Right lobe of liver (tissue), 6 donors: ENCODE results near the gene CLDN19. TPM values are rescaled to one million over a fixed set of nuclear protein-coding genes. Genes with fewer than 3 reads are reported as not detected.
"Not testable (repeated sequence)": the region's sequence is repeated elsewhere in the genome, so short reads cannot be mapped to it uniquely, and the experiment has no call there.

Source experiments
- ATAC-seq, 4 donors: fragments of 200-7000 bp; cut with Tn5 transposase; one replicate each; pipeline ENCODE4 v1.9.1; 2020; ENCODE audit warnings: mild to moderate bottlenecking in 4 of 4, moderate library complexity in 4 of 4
- DNase-seq, 3 donors: peaks; one replicate each; pipeline ENCODE4 v3.0.0-alpha.2; 2020
- H3K27ac ChIP-seq, 3 donors: fragments of 200-600 bp; one replicate each; pipeline ENCODE4 v1.8.0; 2022
- H3K27me3 ChIP-seq, 2 donors: fragments of 200-600 bp; one replicate each; pipeline ENCODE4 v1.8.0; 2022
- H3K36me3 ChIP-seq, 4 donors: fragments of 200-600 bp; sonication (generic) in 1 of 4; one replicate each; pipeline versions ENCODE4 v1.5.1 to v1.8.0; 2017 to 2022; ENCODE audit warnings: control low read depth in 1 of 4
- H3K4me1 ChIP-seq, 4 donors: fragments of 200-600 bp; sonication (generic) in 1 of 4; one replicate each; pipeline versions ENCODE4 v1.5.1 to v1.8.0; 2017 to 2022; ENCODE audit warnings: control low read depth in 1 of 4
- H3K4me3 ChIP-seq, 3 donors: fragments of 200-600 bp; one replicate each; pipeline ENCODE4 v1.8.0; 2022
- H3K9me3 ChIP-seq, 4 donors: fragments of 200-600 bp; sonication (generic) in 1 of 4; one replicate each; pipeline versions ENCODE4 v1.5.1 to v1.8.0; 2017 to 2022; ENCODE audit warnings: control low read depth in 1 of 4
- CTCF ChIP-seq, 4 donors: fragments of 200-600 bp in 3 of 4; fragments of 450-650 bp in 1 of 4; IDR thresholded peaks; one replicate each; pipeline versions ENCODE4 v1.5.1 to v1.8.0; 2016 to 2022; ENCODE audit warnings: antibody characterized with exemption in 4 of 4, mild to moderate bottlenecking in 2 of 4
- POLR2A ChIP-seq: fragments of 450-650 bp; IDR thresholded peaks from one replicate; pipeline ENCODE4 v1.6.1; 2017; ENCODE audit warnings: antibody characterized with exemption, mild to moderate bottlenecking
- WGBS: methylation state at CpG from one replicate; pipeline ENCODE4 v1.1.6; 2018; ENCODE audit warnings: low coverage, low lambda C conversion rate; ENCODE audit not compliant: insufficient coverage; ENCODE audit errors: missing lambda C conversion rate; 5-methylcytosine and 5-hydroxymethylcytosine counted together
- intact Hi-C, 2 donors: fragments of 100-400 bp; cut with DNase I; formaldehyde crosslinking; loops; one replicate each; pipeline versions ENCODE4 v1.11.2 to v1.14.1; 2022
- total RNA-seq, 6 experiments: library from RNA; depleted of rRNA in 2 of 6; stranded (reverse); fragments of >200 nt in 2 of 6; fragmentation: NEBNext Ultra II Directional in 3 of 6; extraction: Animal tissue kit (Norgen Biotek cat#: 25700) in 3 of 6; gene quantifications; one replicate each; pipeline versions ENCODE4 v1.1.0 to v1.2.4, GENCODE V29; 2016 to 2023
- donor health status: DM: no; HTN: yes; CAD: no.
- donor health status: DM: no; HTN: no; CAD: no.
- donor health status: DM: no; HTN: no; CAD: no.
- donor health status: DM: no; HTN: yes; CAD: no.
- donor health status: DM: no; HTN: yes; CAD: no.

The CLDN19 gene
- total RNA-seq, 6 experiments from 2014 or later, result 1.0 TPM; not detected in 5

DNA sequence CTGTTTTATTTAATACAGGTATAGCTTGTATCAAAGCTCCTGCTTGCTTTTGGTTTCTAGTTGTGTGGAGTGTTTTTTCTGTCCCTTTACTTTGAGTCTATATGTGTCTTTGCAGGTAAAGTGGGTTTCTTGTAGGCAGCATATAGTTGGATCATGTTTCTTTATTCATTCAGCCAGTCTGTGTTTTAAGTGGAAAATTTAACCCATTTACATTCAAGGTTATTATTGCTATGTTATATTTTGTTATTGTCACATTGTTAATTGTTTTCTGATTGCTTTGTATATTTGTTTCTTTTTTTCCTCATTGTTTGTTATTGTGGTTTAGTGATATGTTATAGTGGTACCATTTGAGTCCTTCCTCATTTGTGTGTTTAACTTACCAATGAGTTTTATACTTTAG, 26.7 kb downstream of the CLDN19 start:
- TF ChIP-seq POLR2A (no peak), CTCF (IDR thresholded peaks at IDR 0.05) (no peak)
- DNase-seq (no peak), ATAC-seq (no peak)
- intact Hi-C loops, result no loop called here
- H3K9me3 ChIP-seq, result no peaks in the 10 kb centered on the region
- no peaks in the 10 kb centered on the region for H3K27me3 ChIP-seq
- no peak overlapping the region for H3K4me3 ChIP-seq
- H3K4me1 ChIP-seq, result peaks cover 0 to 8% (median 0%) of the 10 kb centered on the region in 4 donors
- no peaks in the 10 kb centered on the region for H3K36me3 ChIP-seq
- H3K27ac ChIP-seq, result no peak overlapping the region

DNA sequence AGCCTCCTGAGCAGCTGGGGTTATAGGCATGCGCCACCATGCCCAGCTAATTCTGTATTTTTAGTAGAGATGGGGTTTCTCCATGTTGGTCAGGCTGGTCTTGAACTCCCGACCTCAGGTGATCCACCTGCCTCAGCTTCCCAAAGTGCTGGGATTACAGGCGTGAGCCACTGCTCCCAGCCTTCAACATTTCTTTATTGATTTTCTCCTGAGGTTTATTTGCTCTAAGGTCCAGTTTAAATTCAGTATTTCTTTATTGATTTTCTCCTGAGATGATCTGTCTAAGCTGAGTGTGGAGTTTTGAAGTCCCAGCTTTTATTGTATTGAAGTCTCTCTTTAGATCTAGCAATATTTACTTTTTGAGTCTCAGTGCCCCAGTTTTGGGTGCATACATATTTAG, 27.2 kb downstream of the CLDN19 start:
- H3K36me3 ChIP-seq, H3K27ac ChIP-seq, H3K27me3 ChIP-seq, H3K9me3 ChIP-seq, DNase-seq, intact Hi-C loops, H3K4me3 ChIP-seq, H3K4me1 ChIP-seq: not testable (repeated sequence)
- 70% methylated on average over 3 of the region's 3 CpGs for WGBS
- peak in 3 of 4 donors; percentile 37 to 60 (median 52) for ATAC-seq

- H3K4me1 ChIP-seq, result no peaks in the 10 kb centered on the region
- no peak overlapping the region for H3K27ac ChIP-seq
- intact Hi-C loops, result no loop called here
- H3K4me3 ChIP-seq, result no peak overlapping the region
- TF ChIP-seq CTCF (IDR thresholded peaks at IDR 0.05), result no peak
- TF ChIP-seq POLR2A, result no peak
- no peaks in the 10 kb centered on the region for H3K27me3 ChIP-seq
- peaks cover 12 to 60% (median 23%) of the 10 kb centered on the region in 4 donors for H3K36me3 ChIP-seq
- ATAC-seq (no peak), DNase-seq (no peak)
- 93% methylated on average over 7 of the region's 7 CpGs for WGBS
- no peaks in the 10 kb centered on the region for H3K9me3 ChIP-seq
Observed at GRCh38 chr1:42703888-42704464, 36.1 kb downstream of the CLDN19 start.

DNA sequence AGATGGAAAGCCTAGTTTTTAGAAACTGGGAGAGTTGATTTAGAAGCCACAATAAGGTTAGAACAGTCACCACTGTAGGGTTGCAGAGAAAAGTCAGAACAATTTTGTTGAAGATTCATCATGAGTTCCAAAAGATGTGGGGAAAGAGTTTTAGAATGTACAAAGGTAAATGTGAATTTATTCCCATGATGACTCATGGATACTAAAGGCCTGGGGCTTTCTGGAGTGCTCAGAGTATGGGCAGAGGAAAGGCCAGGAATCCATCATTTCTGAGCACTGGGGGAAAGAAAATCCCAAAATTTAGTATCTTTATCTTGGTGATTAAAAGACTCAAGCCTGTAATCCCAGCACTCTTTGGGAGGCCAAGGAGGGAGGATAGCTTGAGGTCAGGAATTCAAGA, 40.0 kb downstream of the CLDN19 start:
- Histone ChIP-seq H3K27me3 (no peaks in the 10 kb centered on the region), H3K4me1 (no peaks in the 10 kb centered on the region), H3K4me3 (no peak overlapping the region), H3K36me3 (peaks cover 14 to 83% (median 36%) of the 10 kb centered on the region in 4 donors), H3K9me3 (no peaks in the 10 kb centered on the region), H3K27ac (no peak overlapping the region)
- DNase-seq (no peak), ATAC-seq (no peak)
- intact Hi-C loops, result no loop called here
- TF ChIP-seq CTCF (IDR thresholded peaks at IDR 0.05) (no peak), POLR2A (no peak)

DNA sequence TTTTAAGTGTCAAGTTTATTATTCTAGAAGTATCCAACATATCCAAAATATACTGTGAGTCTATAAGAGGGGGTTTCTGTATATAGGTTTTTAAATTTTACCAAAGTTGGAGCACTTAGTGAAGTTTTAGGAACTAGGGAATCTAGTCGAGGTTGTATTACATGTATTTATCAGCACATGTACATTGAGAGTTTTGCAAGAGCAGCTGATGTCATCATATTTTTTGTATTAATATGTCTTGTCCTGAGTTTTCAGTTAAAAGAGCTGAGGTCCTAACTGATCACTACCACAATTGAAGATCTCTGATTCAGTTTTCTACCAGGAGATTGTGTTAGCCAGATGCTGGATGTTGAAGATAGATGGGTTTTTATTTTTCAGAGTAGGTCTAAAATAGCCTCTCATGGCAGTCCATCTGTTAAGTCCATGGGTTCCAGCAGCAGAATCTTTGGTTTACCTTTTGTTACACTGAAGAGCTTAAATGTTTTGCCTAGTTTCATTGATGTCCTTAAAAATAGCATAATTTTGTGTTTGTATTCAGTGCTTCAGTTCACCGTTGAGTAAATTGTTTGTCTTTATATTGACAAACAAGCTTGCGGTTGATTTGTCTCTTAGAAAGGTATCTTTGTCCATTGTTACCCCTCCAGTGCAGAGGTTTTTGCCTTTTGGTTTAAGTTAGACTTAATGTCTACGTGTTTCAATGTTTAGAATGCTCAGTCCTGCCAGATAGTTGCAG, 41.8 kb downstream of the CLDN19 start:
- Histone ChIP-seq H3K9me3 (no peaks in the 10 kb centered on the region), H3K27me3 (no peaks in the 10 kb centered on the region), H3K36me3 (peaks cover 12 to 68% (median 36%) of the 10 kb centered on the region in 4 donors), H3K27ac (no peak overlapping the region), H3K4me1 (no peaks in the 10 kb centered on the region), H3K4me3 (no peak overlapping the region)
- ATAC-seq (no peak), DNase-seq (no peak)
- no peak for TF ChIP-seq POLR2A
- TF ChIP-seq CTCF (IDR thresholded peaks at IDR 0.05), result no peak
- WGBS, result 87% methylated on average over 4 of the region's 4 CpGs
- intact Hi-C loops, result no loop called here
